ACC112 (cell line): ENCODE data around the gene AGO1.
"Not testable (repeated sequence)": the region's sequence is repeated elsewhere in the genome, so short reads cannot be mapped to it uniquely, and the experiment has no call there.

Experiments used
- H2AFZ ChIP-seq: fragments of 200-600 bp; sonication (generic); one replicate; pipeline ENCODE4 v1.6.0; 2017; ENCODE audit warnings: antibody characterized with exemption, low read length; ENCODE audit not compliant: unreplicated experiment
- H3K27ac ChIP-seq: fragments of 200-600 bp; sonication (generic); 2 replicates; pipeline ENCODE4 v1.5.1; 2014; ENCODE audit warnings: low read depth, mild to moderate bottlenecking, antibody characterized with exemption, low read length, moderate library complexity
- H3K27me3 ChIP-seq: fragments of 200-600 bp; sonication (generic); 2 replicates; pipeline ENCODE4 v1.6.1; 2014; ENCODE audit warnings: mild to moderate bottlenecking, antibody characterized with exemption, low read length, moderate library complexity, mixed read lengths; ENCODE audit not compliant: insufficient read depth
- H3K36me3 ChIP-seq: fragments of 200-600 bp; sonication (generic); 2 replicates; pipeline ENCODE4 v1.6.1; 2016; ENCODE audit warnings: mild to moderate bottlenecking, antibody characterized with exemption, low read length, moderate library complexity, mixed read lengths; ENCODE audit not compliant: insufficient read depth
- H3K4me1 ChIP-seq: fragments of 200-600 bp; sonication (generic); one replicate; pipeline ENCODE4 v1.6.1; 2016; ENCODE audit warnings: low read length, mixed read lengths; ENCODE audit not compliant: insufficient read depth, unreplicated experiment, control insufficient read depth
- H3K4me3 ChIP-seq: fragments of 200-600 bp; sonication (generic); 2 replicates; pipeline ENCODE4 v1.5.1; 2014; ENCODE audit warnings: mild to moderate bottlenecking, low read depth, low read length
- H3K79me2 ChIP-seq: fragments of 200-600 bp; sonication (generic); one replicate; pipeline ENCODE4 v1.6.0; 2016; ENCODE audit warnings: low read length; ENCODE audit not compliant: control insufficient read depth, unreplicated experiment, insufficient read depth

Gene AGO1

GRCh38 chr1:35971601-35972000, 88.6 kb downstream of the AGO1 start:
- peaks cover 21% of the 10 kb centered on the region for H3K36me3 ChIP-seq
- 0 out of 2 replicates have a peak overlapping the region, but pooled peaks have one; percentile 2 for H3K27ac ChIP-seq
- no peak overlapping the region for H3K4me3 ChIP-seq
- no peak overlapping the region for H2AFZ ChIP-seq
- H3K27me3 ChIP-seq = no peaks in the 10 kb centered on the region
- H3K4me1 ChIP-seq = no peaks in the 10 kb centered on the region
- no peaks in the 10 kb centered on the region for H3K79me2 ChIP-seq

GRCh38 chr1:35972631-35973030, 89.6 kb downstream of the AGO1 start:
- peaks cover 21% of the 10 kb centered on the region for H3K36me3 ChIP-seq
- not testable (repeated sequence) for H3K4me3 ChIP-seq, H3K79me2 ChIP-seq, H3K27ac ChIP-seq, H3K4me1 ChIP-seq, H3K27me3 ChIP-seq, H2AFZ ChIP-seq

DNA sequence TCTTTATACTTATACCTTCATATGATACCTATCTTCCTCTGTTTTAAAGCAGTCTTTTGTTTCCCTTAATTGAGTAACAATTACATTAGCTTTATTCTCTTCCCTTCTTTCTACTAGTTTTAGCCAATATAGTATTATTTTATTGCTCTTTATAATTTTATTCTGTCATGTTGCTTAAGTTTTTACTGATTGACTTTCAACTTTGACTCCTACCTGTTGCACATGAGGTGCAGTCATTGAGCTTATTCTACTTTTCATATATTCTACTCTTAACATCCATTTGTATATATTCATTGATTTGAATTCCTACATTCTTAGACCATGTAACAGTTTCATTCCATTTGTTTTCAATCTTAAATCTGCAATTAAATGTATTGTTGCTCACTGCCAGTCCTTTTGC, 97.1 kb downstream of the AGO1 start:
- Histone ChIP-seq H3K79me2 (no peaks in the 10 kb centered on the region), H2AFZ (no peak overlapping the region), H3K27ac (no peak overlapping the region), H3K4me1 (no peaks in the 10 kb centered on the region), H3K36me3 (peaks cover 6% of the 10 kb centered on the region; the same call in 1 of the 2 replicates), H3K27me3 (no peaks in the 10 kb centered on the region), H3K4me3 (no peak overlapping the region)
